GM18502 (cell line): Measurements from ENCODE around the gene WDR77.
A peak's percentile ranks its signal among the peaks of the same experiment; 100 is the strongest.

Experiments used
- ATAC-seq: cut with Tn5 transposase; IDR thresholded peaks from one replicate; pipeline ENCODE4 v1.9.1; 2021; ENCODE audit warnings: mild to moderate bottlenecking; ENCODE audit not compliant: unreplicated experiment, poor library complexity

Gene WDR77

DNA sequence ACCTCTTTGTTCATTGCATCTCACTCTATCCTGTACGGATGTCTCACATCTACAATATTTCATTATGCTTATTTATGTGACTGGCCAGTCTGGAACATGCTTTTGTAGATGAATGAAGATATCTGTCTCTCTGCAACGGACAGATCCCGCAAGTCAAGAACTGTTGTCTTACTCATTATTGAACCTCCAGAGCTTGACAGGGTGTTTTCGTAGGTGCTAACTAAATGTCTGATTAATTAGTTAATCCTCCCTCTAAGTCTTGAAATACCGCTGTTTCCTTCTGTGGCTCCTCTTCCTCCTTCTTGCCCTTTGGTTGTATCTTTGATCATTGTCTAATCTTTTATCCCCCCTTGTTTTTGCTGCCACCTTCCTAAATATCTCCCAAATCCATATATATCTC, 21.5 kb upstream of the WDR77 start:
- ATAC-seq, result no peak

DNA sequence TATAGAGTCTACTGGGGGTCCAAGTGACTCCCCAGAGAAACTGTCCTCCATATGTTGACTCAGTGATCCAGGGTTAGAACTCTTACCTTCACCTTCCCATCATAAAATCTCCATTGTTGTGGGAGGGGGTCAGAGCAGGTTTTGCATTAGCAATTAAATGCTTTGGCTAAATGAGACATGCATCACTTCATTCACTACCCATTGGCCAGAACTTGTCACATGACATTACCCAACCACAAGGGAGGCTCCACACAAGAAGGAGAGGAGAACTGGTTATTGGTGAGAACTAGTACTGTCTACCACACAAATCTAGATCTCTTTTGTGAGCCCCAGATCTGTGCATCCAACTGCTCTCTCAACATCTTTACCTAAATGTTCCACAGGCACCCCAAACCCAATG, 20.5 kb upstream of the WDR77 start:
- no peak for ATAC-seq

DNA sequence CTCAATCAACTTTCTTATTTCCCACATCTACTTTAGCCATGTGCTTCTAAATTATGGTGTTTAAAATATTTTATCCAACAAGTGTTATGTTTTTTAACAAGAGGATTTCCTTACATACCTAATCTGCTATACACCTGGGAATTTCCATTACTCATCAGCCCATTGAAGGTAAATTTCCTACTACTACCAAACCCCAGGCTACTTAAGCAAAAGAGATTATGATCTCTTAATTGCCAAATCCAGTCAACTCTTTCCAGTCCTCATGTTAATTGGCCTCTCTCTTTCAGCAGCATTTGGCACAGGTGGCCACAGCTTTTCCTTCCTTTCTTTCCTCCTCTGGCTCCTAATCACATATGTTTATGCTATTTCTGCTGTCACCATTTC, 19.7 kb upstream of the WDR77 start:
- ATAC-seq, result no peak

DNA sequence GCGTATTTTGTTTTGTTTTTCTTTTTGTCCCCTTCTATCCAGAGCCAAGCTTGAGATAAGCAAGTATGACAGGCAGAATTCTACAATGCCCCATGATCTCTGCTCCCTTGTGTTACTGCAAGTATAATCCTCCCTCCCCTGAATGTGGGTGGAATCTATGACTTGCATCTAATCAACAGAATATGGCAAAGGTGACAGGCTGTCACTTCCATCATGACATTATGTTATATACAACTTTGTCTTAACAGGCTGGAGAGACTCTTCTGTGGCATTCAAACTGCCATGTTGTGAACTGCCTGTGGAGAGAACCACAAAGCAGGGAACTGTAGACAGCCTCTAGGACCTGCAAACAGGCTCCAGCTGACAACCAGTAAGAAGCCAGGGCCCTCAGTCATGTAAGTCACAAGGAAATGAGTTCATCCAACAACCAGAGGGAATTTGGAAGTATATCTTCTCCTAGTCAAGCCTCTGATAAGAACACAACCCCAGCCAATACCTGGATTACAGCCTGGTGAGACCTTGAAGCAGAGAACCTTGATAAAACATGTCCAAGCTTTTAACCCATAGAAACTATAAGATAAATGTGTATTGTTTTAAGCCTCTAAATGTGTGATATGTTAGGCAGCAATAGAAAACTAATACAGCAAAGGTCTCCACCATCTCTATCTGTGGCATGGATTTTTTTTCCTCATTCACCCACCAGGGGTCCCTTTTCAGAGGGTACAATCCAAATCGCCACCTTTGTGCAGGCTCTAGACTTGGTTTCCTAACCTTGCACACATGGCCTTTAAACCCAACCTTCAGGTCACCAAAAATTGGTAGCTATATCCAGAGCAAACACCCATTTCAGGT, 19.0 kb upstream of the WDR77 start:
- no peak for ATAC-seq

DNA sequence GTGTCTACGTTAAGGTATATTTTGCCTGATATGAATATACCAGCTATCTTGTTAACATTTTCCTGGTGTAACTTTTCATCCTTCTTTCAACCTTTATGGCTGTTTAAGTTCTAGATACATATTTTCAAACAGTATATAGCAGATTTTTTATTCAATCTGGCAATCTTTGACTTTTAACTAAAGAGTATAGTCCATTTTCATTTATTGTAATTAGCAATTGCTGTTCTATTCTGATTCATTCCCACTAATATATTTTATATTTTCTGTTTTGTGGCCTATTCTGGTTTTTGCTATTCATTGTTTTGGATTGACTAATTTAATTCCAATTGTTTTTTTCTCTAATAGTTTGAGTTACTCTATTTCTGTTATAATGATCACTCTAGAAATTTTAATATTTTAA, 17.4 kb upstream of the WDR77 start:
- no peak for ATAC-seq

DNA sequence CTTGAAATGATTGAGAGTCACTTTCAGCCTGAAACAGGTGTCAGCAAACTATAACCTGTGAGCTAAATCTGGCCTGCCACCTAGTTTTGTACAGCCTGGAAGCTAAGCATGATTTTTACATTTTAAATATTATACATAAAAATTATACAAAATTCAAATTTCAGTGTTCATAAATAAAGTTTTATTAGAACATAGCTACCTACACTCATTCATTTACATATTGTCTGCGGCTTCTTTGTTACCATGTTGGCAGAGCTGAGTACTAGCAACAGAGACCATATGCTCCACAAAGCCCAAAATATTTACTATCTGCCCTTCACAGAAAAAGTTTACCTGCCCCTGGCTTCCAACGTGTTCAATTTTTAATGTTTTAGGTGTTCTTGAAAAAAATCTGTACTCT, 16.7 kb upstream of the WDR77 start:
- ATAC-seq, result no peak

DNA sequence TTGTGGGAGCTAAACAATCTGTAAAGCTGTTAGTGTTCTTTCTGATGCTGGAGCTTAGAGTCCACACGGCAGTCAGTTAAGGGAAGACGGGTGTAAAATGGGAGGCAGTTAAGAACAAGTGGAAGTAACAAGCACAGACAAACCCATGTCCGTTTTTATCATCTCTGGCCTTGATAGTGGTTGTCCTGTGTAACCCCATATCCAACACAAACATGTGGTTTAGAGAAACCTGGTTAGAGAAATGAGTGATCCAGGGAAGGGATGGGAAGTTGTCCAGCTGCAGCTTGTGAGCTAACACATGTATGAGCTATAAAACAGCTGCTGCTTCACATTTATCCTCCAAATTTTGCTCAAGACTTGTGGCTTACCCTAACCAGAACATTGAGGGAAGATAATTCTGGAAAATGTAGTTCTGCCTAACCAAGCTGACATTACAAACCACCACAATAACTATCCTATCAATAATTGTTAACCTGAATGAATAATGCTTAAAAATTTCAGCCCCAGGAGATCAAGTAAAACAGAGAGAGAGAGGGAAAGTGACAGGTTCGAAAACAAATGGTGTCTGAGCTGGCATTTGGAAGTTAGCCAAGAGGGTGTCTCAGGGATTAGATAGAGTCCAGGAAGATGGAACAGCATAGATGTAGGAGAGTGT, 14.1 kb upstream of the WDR77 start:
- ATAC-seq, result no peak

DNA sequence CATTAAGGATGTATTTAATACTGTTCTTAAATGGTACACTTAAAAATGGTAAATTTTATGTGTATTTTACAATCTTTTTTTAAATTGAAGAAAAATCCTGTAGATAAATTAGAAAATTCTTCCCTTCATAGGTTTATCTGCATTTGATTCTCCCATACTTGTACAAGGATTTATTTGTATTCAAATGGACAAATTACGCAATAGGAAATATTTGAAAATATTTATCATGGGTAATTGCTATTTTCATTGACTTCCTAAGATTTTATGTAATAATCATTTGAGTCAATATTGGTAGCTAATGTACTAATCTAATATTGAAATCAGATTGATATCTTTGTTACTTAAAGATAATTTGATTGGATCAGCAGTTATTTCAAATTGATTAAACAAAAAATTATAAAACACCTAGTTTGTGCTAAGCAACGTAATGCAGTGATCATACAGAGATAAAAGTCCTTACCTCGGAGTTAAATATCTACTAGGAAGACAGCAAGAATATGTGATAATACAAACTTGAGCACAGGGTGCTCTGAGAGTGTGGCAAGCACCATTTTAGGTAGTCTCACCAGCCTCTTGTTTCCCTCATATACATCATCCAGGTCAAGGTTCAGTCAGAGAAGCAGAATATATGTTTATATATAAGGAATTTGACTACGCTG, 13.4 kb upstream of the WDR77 start:
- ATAC-seq, result no peak

DNA sequence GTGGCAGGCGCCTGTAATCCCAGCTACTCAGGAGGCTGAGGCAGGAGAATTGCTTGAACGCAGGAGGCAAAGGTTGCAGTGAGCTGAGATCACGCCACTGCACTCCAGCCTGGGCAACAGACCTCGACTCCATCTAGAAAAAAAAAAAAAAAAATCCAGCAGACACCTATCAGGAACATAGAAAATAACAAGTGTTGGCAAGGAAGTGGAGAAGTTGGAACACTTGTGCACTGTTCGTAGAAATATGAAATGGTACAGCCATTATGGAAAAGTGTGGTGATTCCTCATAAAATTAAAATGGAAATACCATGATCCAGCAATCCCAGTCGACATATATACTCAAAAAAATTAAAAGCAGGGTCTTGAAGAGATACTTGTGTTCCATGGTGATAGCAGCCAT, 12.7 kb upstream of the WDR77 start:
- ATAC-seq, result no peak

DNA sequence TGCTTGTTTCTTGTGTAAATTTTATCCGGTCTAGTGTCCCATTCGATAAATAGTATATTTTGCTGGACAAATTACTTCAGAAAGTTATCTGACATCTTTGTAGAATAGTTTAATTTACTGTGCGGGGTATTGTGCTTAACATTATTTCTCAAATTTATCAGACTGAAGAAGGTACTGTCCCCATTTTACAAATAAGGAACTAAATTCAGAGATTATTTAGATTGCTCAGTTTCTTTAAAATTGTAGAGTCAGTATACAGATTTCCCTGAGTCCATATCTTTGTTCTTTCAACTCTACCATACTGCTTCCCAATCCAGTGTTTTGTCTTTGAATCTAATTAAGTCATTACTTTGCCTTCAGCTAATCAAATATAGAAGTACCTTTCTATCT, 6.6 kb upstream of the WDR77 start:
- ATAC-seq, result no peak

DNA sequence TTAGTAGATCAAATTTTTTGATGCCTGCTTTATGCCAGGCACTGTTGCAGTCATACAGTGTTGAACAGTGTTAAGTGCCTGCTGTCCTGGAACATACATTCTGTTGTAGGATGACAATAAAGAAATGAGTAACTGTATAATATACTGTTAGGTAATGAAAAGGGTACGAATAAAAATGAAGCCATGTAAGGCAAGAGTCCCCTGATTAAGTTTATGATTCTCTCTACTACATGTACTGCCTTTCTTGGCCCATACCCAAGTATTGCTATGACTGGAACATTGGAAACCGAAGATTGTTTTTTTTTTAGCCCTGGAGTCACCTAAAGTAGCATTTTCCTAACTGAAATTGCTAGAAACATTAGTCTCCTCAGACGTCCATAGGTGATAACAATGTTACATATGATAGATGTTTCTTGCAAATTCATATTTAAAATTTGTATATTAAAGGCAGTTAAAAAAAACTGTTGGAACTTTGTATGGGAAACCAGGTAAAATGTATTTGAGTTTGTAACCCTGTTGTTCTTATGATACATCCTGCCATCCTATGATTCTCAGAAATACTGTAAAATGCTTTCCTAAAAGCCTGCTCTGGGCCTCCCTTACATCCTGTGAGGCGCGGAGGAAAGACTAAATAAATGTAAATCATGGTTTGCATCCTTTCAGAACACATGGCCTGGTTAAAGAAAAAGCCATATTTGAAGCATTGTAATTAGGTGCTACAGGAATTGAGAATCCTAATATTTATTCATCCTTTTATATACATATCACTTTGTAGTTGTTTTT, 6.0 kb upstream of the WDR77 start:
- ATAC-seq, result peak; percentile 46

DNA sequence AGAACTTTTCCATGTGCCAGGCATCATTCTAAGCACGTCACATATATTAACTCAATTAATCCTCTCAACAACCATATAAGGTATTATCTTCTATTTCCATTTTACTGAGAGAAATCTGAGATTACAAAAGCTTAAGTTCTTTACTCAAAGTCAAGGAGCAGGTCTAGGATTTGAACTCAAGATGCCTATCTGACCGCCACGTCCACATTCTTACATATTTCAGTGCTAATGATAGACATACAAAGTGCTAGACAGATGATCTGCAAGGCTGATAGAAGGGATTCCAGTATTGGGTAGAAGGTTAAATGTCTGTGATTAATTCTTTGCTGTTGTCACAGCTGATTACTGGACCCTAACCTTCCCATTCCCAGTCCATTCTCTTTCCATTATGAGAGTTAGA, 4.7 kb upstream of the WDR77 start:
- no peak for ATAC-seq

DNA sequence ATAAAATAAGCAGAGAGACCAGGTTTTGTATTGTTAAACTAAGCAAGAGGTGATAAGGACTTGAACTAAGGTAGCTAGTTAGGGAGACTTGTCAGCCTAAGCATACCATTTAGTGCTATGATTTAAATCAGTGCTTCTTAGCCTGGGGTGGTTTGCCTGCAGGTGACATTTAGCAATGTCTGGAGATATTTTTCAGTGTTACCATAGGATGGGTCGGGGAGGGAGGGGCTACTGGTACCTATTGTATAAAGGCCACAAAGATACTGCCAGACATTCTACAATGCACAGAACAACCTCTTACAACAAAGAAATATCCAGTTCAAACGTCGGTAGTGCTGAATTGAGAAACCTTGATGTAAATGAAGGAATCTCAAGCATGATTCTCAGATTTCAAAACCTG, 3.5 kb upstream of the WDR77 start:
- no peak for ATAC-seq

DNA sequence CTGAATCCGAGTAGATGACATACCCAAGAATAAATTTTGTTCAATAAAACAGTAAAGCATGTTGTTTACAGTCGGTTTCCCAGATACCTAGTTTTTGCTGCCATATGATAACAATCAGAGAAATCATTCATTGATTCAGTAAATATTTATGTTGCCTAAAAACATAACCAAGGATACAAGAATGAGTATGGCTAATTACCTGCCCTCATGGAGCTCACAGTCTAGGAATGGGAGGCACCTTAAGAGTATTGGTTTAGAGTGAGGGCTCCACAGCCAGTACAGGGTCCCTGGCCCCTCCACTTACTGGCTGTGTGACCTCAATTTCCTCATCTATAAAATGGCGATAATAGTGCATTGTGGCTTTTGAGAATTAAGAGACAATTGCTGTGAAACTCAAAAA, 1.1 kb upstream of the WDR77 start:
- no peak for ATAC-seq

DNA sequence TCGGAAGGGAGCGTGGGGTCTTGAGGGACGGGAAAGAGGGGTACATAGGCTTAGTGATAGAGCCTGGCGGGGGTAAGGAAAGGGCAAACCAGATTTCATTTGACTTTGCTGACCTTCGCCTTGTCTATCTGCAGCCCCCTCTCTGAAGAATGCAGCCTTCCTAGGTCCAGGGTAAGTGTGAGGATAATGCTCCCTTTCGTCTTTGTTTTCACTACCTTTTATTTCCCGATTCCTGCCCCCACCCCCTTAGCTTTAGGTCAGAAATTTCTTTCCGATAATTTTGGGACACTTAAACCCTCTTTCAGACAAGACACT, 604 bp upstream of the WDR77 start:
- no peak for ATAC-seq

DNA sequence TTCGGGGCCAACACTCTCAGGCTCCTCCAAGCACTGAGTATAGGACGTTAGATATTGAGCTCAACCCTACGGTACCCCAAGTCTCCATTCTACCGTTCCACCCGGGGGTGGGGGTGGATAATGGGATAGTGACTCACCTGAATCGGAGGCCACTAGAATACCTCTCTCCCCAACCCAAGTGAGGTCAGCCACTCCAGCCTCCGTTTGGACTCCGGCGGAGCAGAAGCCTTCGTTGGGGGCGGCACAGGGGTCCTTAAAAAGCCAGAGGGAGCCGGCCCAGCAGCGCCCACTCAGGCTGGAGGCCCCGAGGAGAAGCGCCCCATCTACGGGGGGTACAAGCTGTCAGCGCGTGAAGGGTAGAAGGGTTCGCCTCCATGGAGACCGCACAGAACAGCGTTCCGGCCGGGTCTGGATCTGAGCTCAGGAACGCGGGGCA, 556 bp downstream of the WDR77 start:
- peak; percentile 22 for ATAC-seq

DNA sequence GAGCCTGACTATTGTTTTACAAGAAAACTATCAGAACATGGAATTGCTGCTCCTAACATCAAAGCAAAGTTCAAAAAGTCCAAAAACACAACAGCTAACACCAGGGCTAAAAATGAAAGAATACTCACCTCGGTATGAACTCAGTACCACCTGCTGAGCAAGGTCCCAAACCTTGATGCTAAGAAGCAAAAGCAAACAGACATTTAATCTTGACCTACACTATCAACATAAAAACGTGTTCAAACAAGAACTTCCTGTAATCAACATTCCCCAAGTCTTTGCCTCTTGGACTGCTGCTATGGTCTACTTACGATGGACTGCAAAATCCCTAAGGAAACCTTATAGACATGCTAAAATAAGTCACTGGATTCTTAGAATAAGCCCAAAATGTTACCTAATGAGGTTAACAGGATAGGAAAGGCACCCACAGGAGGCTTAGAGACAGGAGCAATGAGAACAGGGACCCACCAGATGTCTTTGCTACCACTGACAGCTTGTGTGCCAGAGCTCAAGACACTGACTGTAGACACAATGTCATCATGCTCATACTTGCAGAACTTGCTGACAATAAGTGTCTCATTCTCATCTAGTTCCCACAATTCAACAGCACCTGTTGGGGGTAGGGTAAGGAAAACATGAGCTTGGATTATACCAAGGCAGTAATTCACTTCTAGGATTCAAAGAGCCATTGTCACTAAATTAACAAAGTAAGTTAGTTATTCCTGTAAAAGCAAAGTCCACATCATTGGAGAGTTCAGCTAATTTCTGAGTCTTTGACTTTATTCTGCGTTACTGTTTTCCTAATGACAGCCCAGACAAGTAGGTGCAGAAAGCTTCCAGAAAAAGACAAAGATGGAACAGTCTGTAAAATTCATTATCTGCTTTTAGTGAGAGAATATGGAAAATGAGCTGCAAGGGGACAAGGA, 1.8 kb downstream of the WDR77 start:
- no peak for ATAC-seq

DNA sequence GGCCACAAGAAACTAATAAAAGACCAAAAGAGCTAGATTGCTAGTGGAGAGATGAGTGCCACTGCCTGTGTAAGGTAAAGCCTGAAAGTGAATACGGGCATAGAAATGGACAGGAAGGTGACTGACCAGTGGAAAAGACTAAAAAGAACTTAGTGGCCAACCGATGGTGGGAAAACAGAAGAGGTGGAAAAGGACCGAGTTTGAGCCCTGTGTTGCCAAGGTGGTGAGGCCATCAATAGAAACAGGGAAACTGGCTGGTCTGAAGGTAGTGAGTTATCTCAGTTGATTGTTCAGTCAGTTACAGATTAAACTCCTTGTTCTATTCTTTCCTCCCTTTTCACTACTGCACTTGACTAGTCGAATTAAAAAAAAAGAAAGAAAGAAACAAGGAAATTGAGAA, 2.5 kb downstream of the WDR77 start:
- ATAC-seq, result no peak

DNA sequence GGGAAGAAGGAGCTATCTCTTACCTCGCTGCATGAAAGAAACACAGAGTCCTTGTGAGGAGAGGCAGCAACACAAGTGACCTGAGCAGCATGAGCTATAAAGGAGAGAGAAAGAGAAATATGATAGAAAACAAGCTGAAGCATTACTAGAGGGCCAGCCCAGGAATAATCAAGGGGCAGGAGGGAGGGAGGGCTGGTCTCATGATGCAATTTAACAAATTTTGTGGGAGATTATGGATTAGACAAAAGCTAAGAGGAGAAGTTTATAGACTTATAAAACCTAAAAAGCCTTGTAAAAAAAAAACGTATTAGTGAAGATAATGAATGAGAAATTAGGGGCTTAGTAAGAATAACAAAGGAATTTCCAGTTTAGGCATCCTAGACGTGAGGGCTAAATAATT, 5.0 kb downstream of the WDR77 start:
- ATAC-seq, result no peak

DNA sequence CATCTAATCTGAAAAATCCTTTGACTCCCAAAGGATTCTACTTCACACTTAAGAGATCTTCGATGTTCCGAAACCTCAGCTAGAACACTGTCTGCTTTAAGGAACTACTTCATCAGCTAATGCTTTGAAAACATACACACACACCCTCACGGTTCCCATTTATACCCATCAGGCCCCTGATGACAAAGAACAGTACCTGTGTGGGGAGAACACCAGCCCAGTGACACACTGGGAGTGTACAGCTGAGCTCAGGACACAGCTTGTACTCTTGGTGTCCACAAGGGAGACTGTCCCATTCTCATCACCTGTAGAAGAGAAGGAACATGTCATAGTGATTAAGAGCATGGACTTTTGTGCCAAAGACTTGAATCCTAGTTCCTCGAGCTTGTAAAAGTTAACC, 6.6 kb downstream of the WDR77 start:
- no peak for ATAC-seq
